HepG2 (cell line): Measurements from ENCODE around the gene GDF15. TPM values are rescaled to one million over a fixed set of nuclear protein-coding genes. Genes with fewer than 3 reads are reported as not detected.

Experiments used
- ARID2 ChIP-seq: sonication (generic); formaldehyde crosslinking; IDR thresholded peaks from 2 replicates; pipeline ENCODE4 v1.8.1; 2022; ENCODE audit warnings: mild to moderate bottlenecking, missing genetic modification reagents, borderline replicate concordance
- ATF1 ChIP-seq: IDR thresholded peaks from 2 replicates; pipeline ENCODE4 v1.6.1; 2016; ENCODE audit warnings: mild to moderate bottlenecking, control low read depth
- BRD4 ChIP-seq: sonication (generic); formaldehyde crosslinking; IDR thresholded peaks from 2 replicates; pipeline ENCODE4 v1.4.0; 2020; ENCODE audit warnings: missing genetic modification reagents
- CEBPG ChIP-seq: IDR thresholded peaks from 2 replicates; pipeline ENCODE4 v1.6.1; 2016
- ETV6 ChIP-seq: sonication (generic); formaldehyde crosslinking; conservative IDR thresholded peaks from 2 replicates; pipeline ENCODE4 v1.4.0; 2020; ENCODE audit warnings: missing genetic modification reagents
- HOXA5 ChIP-seq: sonication (generic); formaldehyde crosslinking; IDR thresholded peaks from 2 replicates; pipeline ENCODE4 v1.4.0; 2020; ENCODE audit warnings: missing genetic modification reagents
- MED8 ChIP-seq: sonication (generic); formaldehyde crosslinking; IDR thresholded peaks from 2 replicates; pipeline ENCODE4 v1.8.1; 2023; ENCODE audit warnings: mild to moderate bottlenecking, missing genetic modification reagents; ENCODE audit not compliant: insufficient replicate concordance
- MTF1 ChIP-seq: sonication (generic); formaldehyde crosslinking; IDR thresholded peaks from 2 replicates; pipeline ENCODE4 v1.5.0; 2020; ENCODE audit warnings: missing genetic modification reagents
- SIN3B ChIP-seq: fragments of 150-350 bp; IDR thresholded peaks from 2 replicates; pipeline ENCODE4 v1.6.1; 2014; ENCODE audit warnings: low read length
- SNAPC5 ChIP-seq: sonication (generic); formaldehyde crosslinking; IDR thresholded peaks from 2 replicates; pipeline ENCODE4 v1.8.1; 2023; ENCODE audit warnings: mild to moderate bottlenecking, missing genetic modification reagents, borderline replicate concordance
- THYN1 ChIP-seq: sonication (generic); formaldehyde crosslinking; IDR thresholded peaks from 2 replicates; pipeline ENCODE4 v1.8.1; 2023; ENCODE audit warnings: low read depth, mild to moderate bottlenecking, moderate library complexity, missing genetic modification reagents, borderline replicate concordance
- TRIM24 ChIP-seq: sonication (generic); formaldehyde crosslinking; IDR thresholded peaks from 2 replicates; pipeline ENCODE4 v1.8.0; 2022; ENCODE audit warnings: mild to moderate bottlenecking, missing genetic modification reagents
- XRCC5 ChIP-seq: fragments of 200-400 bp; formaldehyde crosslinking; optimal IDR thresholded peaks from 2 replicates; pipeline ENCODE3; 2017; ENCODE audit warnings: mild to moderate bottlenecking, low read length
- ZFP36L2 ChIP-seq: sonication (generic); formaldehyde crosslinking; IDR thresholded peaks from 2 replicates; pipeline ENCODE4 v1.4.0; 2020; ENCODE audit warnings: missing genetic modification reagents
- ZFP90 ChIP-seq: sonication (generic); formaldehyde crosslinking; IDR thresholded peaks from 2 replicates; pipeline ENCODE4 v1.8.0; 2022; ENCODE audit warnings: missing genetic modification reagents, mild to moderate bottlenecking, inconsistent platforms, borderline replicate concordance
- ZFYVE20 ChIP-seq: sonication (generic); formaldehyde crosslinking; IDR thresholded peaks from 2 replicates; pipeline ENCODE4 v1.8.0; 2023; ENCODE audit warnings: low read depth, mild to moderate bottlenecking, moderate library complexity, missing genetic modification reagents, borderline replicate concordance
- ZMYM3 ChIP-seq: sonication (generic); formaldehyde crosslinking; IDR thresholded peaks from 2 replicates; pipeline ENCODE4 v1.5.1; 2020; ENCODE audit warnings: mild to moderate bottlenecking, missing genetic modification reagents
- ZNF501 ChIP-seq: sonication (generic); formaldehyde crosslinking; IDR thresholded peaks from 2 replicates; pipeline ENCODE4 v1.5.1; 2020; ENCODE audit warnings: mild to moderate bottlenecking, moderate library complexity, missing genetic modification reagents
- ZNF556 ChIP-seq: sonication (generic); formaldehyde crosslinking; IDR thresholded peaks from 2 replicates; pipeline ENCODE4 v1.4.0; 2020; ENCODE audit warnings: mild to moderate bottlenecking, missing genetic modification reagents, borderline replicate concordance
- ZSCAN30 ChIP-seq: sonication (generic); formaldehyde crosslinking; IDR thresholded peaks from 2 replicates; pipeline ENCODE4 v1.5.0; 2020; ENCODE audit warnings: mild to moderate bottlenecking, missing genetic modification reagents
- polyA plus RNA-seq, 8 experiments: library from polyadenylated mRNA; depleted of rRNA in 3 of 8; stranded (reverse) in 7 of 8; unstranded in 1 of 8; fragments of >200 nt; fragmentation: Illumina TruSeq in 4 of 8; extraction: Trizol in 4 of 8; gene quantifications; 2 replicates each; pipeline versions ENCODE4 v1.2.1 to v1.2.3, GENCODE V29; 2011 to 2016; ENCODE audit warnings: low read depth in 4 of 8, missing spikeins in 1 of 8, mixed read lengths in 1 of 8; ENCODE audit not compliant: insufficient read depth in 1 of 8
- total RNA-seq, 5 experiments: library from RNA; depleted of rRNA; stranded (reverse); fragments of >200 nt; fragmentation: Illumina TruSeq; extraction: Trizol; gene quantifications; 2 replicates each; pipeline ENCODE4 v1.2.3, GENCODE V29; 2016; ENCODE audit warnings: low read depth in 1 of 5
- TF ChIP-seq, protein P1 (sequence below): sonication (generic); formaldehyde crosslinking; conservative IDR thresholded peaks from 2 replicates; pipeline ENCODE4 v1.4.0; 2020; ENCODE audit warnings: mild to moderate bottlenecking, missing genetic modification reagents, moderate library complexity
- TF ChIP-seq, protein P2 (sequence below): IDR thresholded peaks from 2 replicates; pipeline ENCODE4 v1.6.1; 2016
- TF ChIP-seq, protein P3 (sequence below): IDR thresholded peaks from 2 replicates; pipeline ENCODE4 v1.6.1; 2012; ENCODE audit warnings: low read depth, low read length, improper control_type of control experiment
- TF ChIP-seq, protein P4 (sequence below): sonication (generic); formaldehyde crosslinking; IDR thresholded peaks from 2 replicates; pipeline ENCODE4 v1.4.0; 2020; ENCODE audit warnings: missing genetic modification reagents; ENCODE audit errors: not compliant biosample characterization

Gene GDF15
- total and polyA plus RNA-seq, 2 of the 13 experiments (the other 11 are each of a cell fraction or from before 2014, with no cell fraction given), result 146 to 422 TPM

DNA sequence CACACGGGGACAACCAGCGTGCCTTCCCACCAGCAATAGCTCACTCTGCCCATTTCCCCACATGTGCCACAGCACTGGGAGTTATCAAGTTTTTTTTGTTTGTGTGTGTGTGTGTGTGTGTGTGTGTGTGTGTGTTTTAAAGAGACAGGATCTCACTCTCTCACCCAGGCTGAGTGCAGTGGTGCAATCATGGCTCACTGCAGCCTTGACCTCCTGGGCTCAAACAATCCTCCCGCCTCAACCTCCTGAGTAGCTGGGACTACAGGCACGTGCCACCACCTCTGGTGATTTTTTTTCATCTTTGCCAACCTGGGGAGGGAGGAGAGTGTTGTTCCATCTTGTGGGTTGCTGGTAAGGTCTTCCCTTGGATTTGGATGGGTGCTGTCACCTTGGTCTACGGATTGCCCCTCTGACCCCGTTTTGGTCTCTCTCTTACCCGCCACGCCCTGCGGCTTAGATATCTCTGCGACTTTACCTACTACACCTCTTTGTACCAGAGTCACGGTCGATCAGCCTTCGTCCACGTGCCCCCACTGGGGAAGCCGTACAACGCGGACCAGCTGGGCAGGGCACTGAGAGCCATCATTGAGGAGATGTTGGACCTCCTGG lies 22.9 kb upstream of the GDF15 start (continued):
- TF ChIP-seq ZMYM3 (CRISPR knock-in tag) (peak; percentile 98), ZNF556 (CRISPR knock-in tag) (no peak), THYN1 (CRISPR knock-in tag) (0 out of 2 replicates have a peak, but pooled peaks have one; percentile 60), XRCC5 (no peak), SNAPC5 (no peak), ATF1 (no peak), BRD4 (0 out of 2 replicates have a peak, but pooled peaks have one; percentile 28), SIN3B (no peak), MTF1 (CRISPR knock-in tag) (no peak), ZFP90 (CRISPR knock-in tag) (peak; percentile 32; the same call in 1 of the 2 replicates), MED8 (peak; percentile 82), CEBPG (peak; percentile 59; the same call in 1 of the 2 replicates), ARID2 (no peak), ZSCAN30 (CRISPR knock-in tag) (no peak), ZFYVE20 (CRISPR knock-in tag) (no peak), ZFP36L2 (CRISPR knock-in tag) (no peak), ETV6 (CRISPR knock-in tag) (no peak), HOXA5 (0 out of 2 replicates have a peak, but pooled peaks have one; percentile 58), ZNF501 (CRISPR knock-in tag) (no peak), TRIM24 (no peak)
- TF ChIP-seq, protein P1, sequence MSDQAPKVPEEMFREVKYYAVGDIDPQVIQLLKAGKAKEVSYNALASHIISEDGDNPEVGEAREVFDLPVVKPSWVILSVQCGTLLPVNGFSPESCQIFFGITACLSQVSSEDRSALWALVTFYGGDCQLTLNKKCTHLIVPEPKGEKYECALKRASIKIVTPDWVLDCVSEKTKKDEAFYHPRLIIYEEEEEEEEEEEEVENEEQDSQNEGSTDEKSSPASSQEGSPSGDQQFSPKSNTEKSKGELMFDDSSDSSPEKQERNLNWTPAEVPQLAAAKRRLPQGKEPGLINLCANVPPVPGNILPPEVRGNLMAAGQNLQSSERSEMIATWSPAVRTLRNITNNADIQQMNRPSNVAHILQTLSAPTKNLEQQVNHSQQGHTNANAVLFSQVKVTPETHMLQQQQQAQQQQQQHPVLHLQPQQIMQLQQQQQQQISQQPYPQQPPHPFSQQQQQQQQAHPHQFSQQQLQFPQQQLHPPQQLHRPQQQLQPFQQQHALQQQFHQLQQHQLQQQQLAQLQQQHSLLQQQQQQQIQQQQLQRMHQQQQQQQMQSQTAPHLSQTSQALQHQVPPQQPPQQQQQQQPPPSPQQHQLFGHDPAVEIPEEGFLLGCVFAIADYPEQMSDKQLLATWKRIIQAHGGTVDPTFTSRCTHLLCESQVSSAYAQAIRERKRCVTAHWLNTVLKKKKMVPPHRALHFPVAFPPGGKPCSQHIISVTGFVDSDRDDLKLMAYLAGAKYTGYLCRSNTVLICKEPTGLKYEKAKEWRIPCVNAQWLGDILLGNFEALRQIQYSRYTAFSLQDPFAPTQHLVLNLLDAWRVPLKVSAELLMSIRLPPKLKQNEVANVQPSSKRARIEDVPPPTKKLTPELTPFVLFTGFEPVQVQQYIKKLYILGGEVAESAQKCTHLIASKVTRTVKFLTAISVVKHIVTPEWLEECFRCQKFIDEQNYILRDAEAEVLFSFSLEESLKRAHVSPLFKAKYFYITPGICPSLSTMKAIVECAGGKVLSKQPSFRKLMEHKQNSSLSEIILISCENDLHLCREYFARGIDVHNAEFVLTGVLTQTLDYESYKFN (CRISPR knock-in tag), result peak; percentile 60
- TF ChIP-seq, protein P2, sequence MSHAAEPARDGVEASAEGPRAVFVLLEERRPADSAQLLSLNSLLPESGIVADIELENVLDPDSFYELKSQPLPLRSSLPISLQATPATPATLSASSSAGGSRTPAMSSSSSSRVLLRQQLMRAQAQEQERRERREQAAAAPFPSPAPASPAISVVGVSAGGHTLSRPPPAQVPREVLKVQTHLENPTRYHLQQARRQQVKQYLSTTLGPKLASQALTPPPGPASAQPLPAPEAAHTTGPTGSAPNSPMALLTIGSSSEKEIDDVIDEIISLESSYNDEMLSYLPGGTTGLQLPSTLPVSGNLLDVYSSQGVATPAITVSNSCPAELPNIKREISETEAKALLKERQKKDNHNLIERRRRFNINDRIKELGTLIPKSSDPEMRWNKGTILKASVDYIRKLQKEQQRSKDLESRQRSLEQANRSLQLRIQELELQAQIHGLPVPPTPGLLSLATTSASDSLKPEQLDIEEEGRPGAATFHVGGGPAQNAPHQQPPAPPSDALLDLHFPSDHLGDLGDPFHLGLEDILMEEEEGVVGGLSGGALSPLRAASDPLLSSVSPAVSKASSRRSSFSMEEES, result peak; percentile 79
- TF ChIP-seq, protein P3, sequence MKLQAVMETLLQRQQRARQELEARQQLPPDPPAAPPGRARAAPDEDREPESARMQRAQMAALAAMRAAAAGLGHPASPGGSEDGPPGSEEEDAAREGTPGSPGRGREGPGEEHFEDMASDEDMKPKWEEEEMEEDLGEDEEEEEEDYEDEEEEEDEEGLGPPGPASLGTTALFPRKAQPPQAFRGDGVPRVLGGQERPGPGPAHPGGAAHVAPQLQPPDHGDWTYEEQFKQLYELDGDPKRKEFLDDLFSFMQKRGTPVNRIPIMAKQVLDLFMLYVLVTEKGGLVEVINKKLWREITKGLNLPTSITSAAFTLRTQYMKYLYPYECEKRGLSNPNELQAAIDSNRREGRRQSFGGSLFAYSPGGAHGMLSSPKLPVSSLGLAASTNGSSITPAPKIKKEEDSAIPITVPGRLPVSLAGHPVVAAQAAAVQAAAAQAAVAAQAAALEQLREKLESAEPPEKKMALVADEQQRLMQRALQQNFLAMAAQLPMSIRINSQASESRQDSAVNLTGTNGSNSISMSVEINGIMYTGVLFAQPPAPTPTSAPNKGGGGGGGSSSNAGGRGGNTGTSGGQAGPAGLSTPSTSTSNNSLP, result peak; percentile 37; the same call in 1 of the 2 replicates
- TF ChIP-seq, protein P4, sequence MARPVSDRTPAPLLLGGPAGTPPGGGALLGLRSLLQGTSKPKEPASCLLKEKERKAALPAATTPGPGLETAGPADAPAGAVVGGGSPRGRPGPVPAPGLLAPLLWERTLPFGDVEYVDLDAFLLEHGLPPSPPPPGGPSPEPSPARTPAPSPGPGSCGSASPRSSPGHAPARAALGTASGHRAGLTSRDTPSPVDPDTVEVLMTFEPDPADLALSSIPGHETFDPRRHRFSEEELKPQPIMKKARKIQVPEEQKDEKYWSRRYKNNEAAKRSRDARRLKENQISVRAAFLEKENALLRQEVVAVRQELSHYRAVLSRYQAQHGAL (CRISPR knock-in tag), result no peak
